Left kidney (tissue), 2 donors: ENCODE data around the gene KIF22. TPM values are rescaled to one million over a fixed set of nuclear protein-coding genes. Genes with fewer than 3 reads are reported as not detected.

Experiments
- DNase-seq: peaks from one replicate; pipeline ENCODE4 v3.0.0-alpha.2; 2013
- polyA plus RNA-seq: library from polyadenylated mRNA; unstranded; fragments of 120-200 nt; gene quantifications from one replicate; pipeline ENCODE4 v1.2.1, GENCODE V29; 2013; ENCODE audit not compliant: insufficient read length

KIF22 gene
- polyA plus RNA-seq, 1 donor, result 89.2 TPM

DNA sequence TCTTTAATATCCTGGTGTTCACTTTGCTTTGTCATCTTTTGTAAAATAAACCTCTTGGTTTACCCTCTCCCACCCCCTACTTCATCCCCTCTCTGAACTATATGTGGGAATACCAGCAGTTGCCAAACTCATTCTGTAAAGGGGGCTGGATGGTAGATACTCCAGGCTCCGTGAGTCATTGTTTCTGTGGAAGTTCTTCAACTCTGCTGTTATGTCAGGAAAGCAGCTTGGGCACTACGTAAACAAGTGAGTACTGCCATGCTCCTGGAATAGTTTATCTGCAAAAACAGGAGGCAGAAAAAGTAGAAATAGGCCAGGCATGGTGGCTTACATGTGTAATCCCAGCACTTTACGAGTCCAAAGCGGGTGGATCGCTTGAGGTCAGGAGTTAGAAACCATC is 47.3 kb downstream of the KIF22 start:
- DNase-seq, result no peak

GRCh38 chr16:29839822-29840221 is 49.3 kb downstream of the KIF22 start:
- DNase-seq, result no peak

DNA sequence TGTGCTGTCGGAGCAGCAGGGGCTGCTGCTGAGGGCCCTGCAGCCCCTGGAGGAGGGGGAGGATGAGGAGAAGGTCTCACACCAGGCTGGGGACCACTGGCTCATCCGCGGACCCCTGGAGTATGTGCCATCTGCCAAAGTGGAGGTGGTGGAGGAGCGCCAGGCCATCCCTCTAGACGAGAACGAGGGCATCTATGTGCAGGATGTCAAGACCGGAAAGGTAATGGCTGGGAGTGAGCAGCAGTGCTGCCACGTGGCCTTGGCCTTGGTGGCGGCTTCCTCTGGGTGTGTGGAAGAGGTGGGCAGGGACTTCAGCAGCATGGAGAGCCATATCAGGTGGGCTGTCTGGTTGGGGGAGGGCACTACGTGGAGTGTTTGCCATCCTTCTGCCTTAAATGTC is 49.7 kb downstream of the KIF22 start:
- no peak for DNase-seq

DNA sequence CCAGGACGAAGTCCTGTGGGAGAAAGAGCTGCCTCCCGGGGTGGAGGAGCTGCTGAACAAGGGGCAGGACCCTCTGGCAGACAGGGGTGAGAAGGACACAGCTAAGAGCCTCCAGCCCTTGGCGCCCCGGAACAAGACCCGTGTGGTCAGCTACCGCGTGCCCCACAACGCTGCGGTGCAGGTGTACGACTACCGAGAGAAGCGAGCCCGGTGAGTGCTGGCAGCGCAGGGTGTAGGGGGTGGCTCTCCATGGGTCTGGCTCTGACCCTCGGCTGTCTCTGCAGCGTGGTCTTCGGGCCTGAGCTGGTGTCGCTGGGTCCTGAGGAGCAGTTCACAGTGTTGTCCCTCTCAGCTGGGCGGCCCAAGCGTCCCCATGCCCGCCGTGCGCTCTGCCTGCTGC is 51.1 kb downstream of the KIF22 start:
- DNase-seq, result no peak

- no peak for DNase-seq
Observed at GRCh38 chr16:29842732-29843346, 52.3 kb downstream of the KIF22 start.

- no peak for DNase-seq
Observed at GRCh38 chr16:29843931-29844330, 53.4 kb downstream of the KIF22 start.

- DNase-seq, result no peak
Observed at GRCh38 chr16:29844575-29845331, 54.2 kb downstream of the KIF22 start.

DNA sequence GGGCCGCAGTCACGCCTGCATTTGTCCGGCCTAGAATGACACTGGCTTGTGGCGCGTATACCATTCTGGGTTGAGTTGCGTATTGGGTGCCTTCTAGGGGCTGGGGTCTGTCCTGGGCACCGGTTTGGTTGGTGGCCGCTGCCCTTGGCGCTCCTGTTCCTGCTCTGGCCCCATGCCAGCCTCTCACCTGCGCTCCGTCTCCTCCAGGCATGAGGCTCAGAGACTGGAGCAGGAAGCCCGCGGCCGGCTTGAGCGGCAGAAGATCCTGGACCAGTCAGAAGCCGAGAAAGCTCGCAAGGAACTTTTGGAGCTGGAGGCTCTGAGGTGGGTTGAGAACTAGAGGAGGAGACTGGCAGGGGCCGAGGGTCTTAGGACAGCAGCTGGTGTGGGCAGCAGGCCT is 55.1 kb downstream of the KIF22 start:
- DNase-seq, result no peak

GRCh38 chr16:29848420-29849297 is 58.1 kb downstream of the KIF22 start:
- DNase-seq, result peak; percentile 28

- peak; percentile 29 for DNase-seq
Observed at GRCh38 chr16:29849505-29849904, 59.0 kb downstream of the KIF22 start.

GRCh38 chr16:29850998-29851397 is 60.4 kb downstream of the KIF22 start:
- no peak for DNase-seq

DNA sequence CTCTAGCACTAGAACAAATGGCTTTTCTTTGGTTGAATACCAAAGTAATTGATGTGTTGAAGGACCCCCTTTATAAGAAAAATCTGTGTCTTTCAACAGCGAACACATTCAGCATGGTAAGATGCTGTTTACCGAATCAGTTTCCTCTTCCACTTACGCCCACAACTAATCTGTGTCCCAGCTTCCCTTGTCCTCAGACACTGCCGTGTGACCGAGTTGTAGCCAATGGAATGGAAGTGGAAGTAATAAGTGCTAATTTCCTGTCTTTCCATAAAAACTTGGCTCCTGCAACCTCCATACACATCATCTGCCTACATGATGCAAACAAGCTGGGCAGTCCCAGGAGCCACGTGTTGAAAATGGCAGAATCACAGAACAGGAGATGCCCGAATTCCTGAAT is 62.1 kb downstream of the KIF22 start:
- DNase-seq, result peak; percentile 20

- no peak for DNase-seq
Observed at GRCh38 chr16:29854520-29855100, 64.1 kb downstream of the KIF22 start.

Other genes with a start within 250 kb of the KIF22 start
- gene SPN, start 127.5 kb upstream of the KIF22 start, polyA plus RNA-seq, result 2.0 TPM
- 148 TPM for gene QPRT, start 111.6 kb upstream of the KIF22 start, polyA plus RNA-seq
- 0.32 TPM for gene C16orf54, start 44.8 kb upstream of the KIF22 start, polyA plus RNA-seq
- gene ZG16, start 12.5 kb upstream of the KIF22 start, polyA plus RNA-seq, result 0.08 TPM
- 304 TPM for gene MAZ, start 15.8 kb downstream of the KIF22 start, polyA plus RNA-seq
- gene PRRT2, start 21.4 kb downstream of the KIF22 start, polyA plus RNA-seq, result 19.4 TPM
- gene PAGR1, start 25.4 kb downstream of the KIF22 start, polyA plus RNA-seq, result 33.5 TPM
- gene MVP, start 29.7 kb downstream of the KIF22 start, polyA plus RNA-seq, result 15.3 TPM
- gene CDIPT, start 72.5 kb downstream of the KIF22 start, polyA plus RNA-seq, result 79.4 TPM
- gene SEZ6L2, start 108.8 kb downstream of the KIF22 start, polyA plus RNA-seq, result 8.2 TPM
- gene ASPHD1, start 109.7 kb downstream of the KIF22 start, polyA plus RNA-seq, result 0.86 TPM
- gene KCTD13, start 135.5 kb downstream of the KIF22 start, polyA plus RNA-seq, result 23.9 TPM
- 93.1 TPM for gene TMEM219, start 171.3 kb downstream of the KIF22 start, polyA plus RNA-seq
- 45.3 TPM for gene TAOK2, start 183.1 kb downstream of the KIF22 start, polyA plus RNA-seq
- 17.0 TPM for gene HIRIP3, start 204.9 kb downstream of the KIF22 start, polyA plus RNA-seq
- gene INO80E, start 205.5 kb downstream of the KIF22 start, polyA plus RNA-seq, result 46.2 TPM
- 3.0 TPM for gene DOC2A, start 220.3 kb downstream of the KIF22 start, polyA plus RNA-seq
- gene C16orf92, start 232.4 kb downstream of the KIF22 start, polyA plus RNA-seq, result not detected
- gene TLCD3B, start 240.5 kb downstream of the KIF22 start, polyA plus RNA-seq, result 1.2 TPM